HG02981 (cell line): ENCODE data around the gene MIR17HG.

Source experiments
- ATAC-seq: cut with Tn5 transposase; IDR thresholded peaks from one replicate; pipeline ENCODE4 v1.9.1; 2021; ENCODE audit warnings: mild to moderate bottlenecking, moderate library complexity; ENCODE audit not compliant: unreplicated experiment

MIR17HG gene

GRCh38 chr13:91368101-91368500 lies 20.6 kb downstream of the MIR17HG start:
- no peak for ATAC-seq

- peak; percentile 40 for ATAC-seq
Measured at GRCh38 chr13:91368676-91369440, 21.4 kb downstream of the MIR17HG start.

- ATAC-seq: peak; percentile 37
Measured at GRCh38 chr13:91369441-91369831, 21.9 kb downstream of the MIR17HG start.

- no peak for ATAC-seq
Measured at GRCh38 chr13:91370501-91370900, 23.0 kb downstream of the MIR17HG start.

- ATAC-seq: no peak
Measured at GRCh38 chr13:91372911-91373310, 25.4 kb downstream of the MIR17HG start.

GRCh38 chr13:91375116-91375729 lies 27.7 kb downstream of the MIR17HG start:
- ATAC-seq: peak; percentile 98

GRCh38 chr13:91381371-91381770 lies 33.9 kb downstream of the MIR17HG start:
- ATAC-seq: peak; percentile 43

GRCh38 chr13:91383836-91384235 lies 36.3 kb downstream of the MIR17HG start:
- ATAC-seq: no peak

- no peak for ATAC-seq
Measured at GRCh38 chr13:91384896-91385295, 37.4 kb downstream of the MIR17HG start.

GRCh38 chr13:91389186-91389585 lies 41.7 kb downstream of the MIR17HG start:
- no peak for ATAC-seq

- ATAC-seq: no peak
Measured at GRCh38 chr13:91397595-91397994, 50.1 kb downstream of the MIR17HG start.

- peak; percentile 91 for ATAC-seq
Measured at GRCh38 chr13:91398413-91399188, 51.1 kb downstream of the MIR17HG start, which contains the start of gene GPC5. Gene GPC5 (plus strand): TSS chr13:91398621.

- ATAC-seq: peak; percentile 10
Measured at GRCh38 chr13:91399189-91400062, 51.9 kb downstream of the MIR17HG start.

GRCh38 chr13:91400063-91400399 lies 52.5 kb downstream of the MIR17HG start:
- no peak for ATAC-seq

- ATAC-seq: no peak
Measured at GRCh38 chr13:91400671-91401070, 53.2 kb downstream of the MIR17HG start.

- no peak for ATAC-seq
Measured at GRCh38 chr13:91401920-91402319, 54.4 kb downstream of the MIR17HG start.
